Fibroblast of lung (primary cell): ENCODE results near the gene DNAJC13. TPM values are rescaled to one million over a fixed set of nuclear protein-coding genes. Genes with fewer than 3 reads are reported as not detected.

ENCODE experiments used
- DNase-seq, 2 donors: peaks; one replicate each; pipeline versions ENCODE4 v3.0.0 to v3.0.0-alpha.2; 2010; ENCODE audit warnings: low read depth in 2 of 2
- H2AFZ ChIP-seq: 2 replicates; pipeline ENCODE4 v1.5.1; 2012; ENCODE audit warnings: low read length, control low read depth, inconsistent platforms
- H3K27ac ChIP-seq: 2 replicates; pipeline ENCODE4 v1.5.1; 2011; ENCODE audit warnings: low read length, control low read depth; ENCODE audit not compliant: insufficient read depth
- H3K27me3 ChIP-seq: 2 replicates; pipeline ENCODE4 v1.5.1; 2011; ENCODE audit warnings: mild to moderate bottlenecking, low read length; ENCODE audit not compliant: control insufficient read depth, insufficient read depth
- H3K36me3 ChIP-seq: 2 replicates; pipeline ENCODE4 v1.5.1; 2011; ENCODE audit warnings: low read length; ENCODE audit not compliant: control insufficient read depth, insufficient read depth
- H3K4me1 ChIP-seq: 2 replicates; pipeline ENCODE4 v1.5.1; 2011; ENCODE audit warnings: low read length; ENCODE audit not compliant: control insufficient read depth, insufficient read depth; ENCODE audit errors: extremely low read depth
- H3K4me2 ChIP-seq: 2 replicates; pipeline ENCODE4 v1.5.1; 2011; ENCODE audit warnings: low read length, control low read depth; ENCODE audit not compliant: insufficient read depth; ENCODE audit errors: extremely low read depth
- H3K4me3 ChIP-seq, 4 experiments: fragments of 200-600 bp in 1 of 4; sonication (generic) in 1 of 4; replicated peaks in 1 of 4; 2 replicates each; pipeline ENCODE4 v1.5.1; 2011 to 2016; ENCODE audit warnings: low read length in 4 of 4, low read depth in 3 of 4, mild to moderate bottlenecking in 3 of 4, control low read depth in 2 of 4, inconsistent platforms in 1 of 4, mixed read lengths in 1 of 4; ENCODE audit not compliant: insufficient read depth in 1 of 4; ENCODE audit errors: control extremely low read depth in 1 of 4
- H3K79me2 ChIP-seq: 2 replicates; pipeline ENCODE4 v1.5.1; 2012; ENCODE audit warnings: mild to moderate bottlenecking, low read length, inconsistent platforms; ENCODE audit not compliant: control insufficient read depth, insufficient read depth
- H3K9ac ChIP-seq: 2 replicates; pipeline ENCODE4 v1.5.1; 2011; ENCODE audit warnings: mild to moderate bottlenecking, low read length, control low read depth; ENCODE audit not compliant: insufficient read depth
- H3K9me3 ChIP-seq: 2 replicates; pipeline ENCODE4 v1.5.1; 2012; ENCODE audit warnings: low read depth, low read length; ENCODE audit not compliant: control insufficient read depth, insufficient read depth
- H4K20me1 ChIP-seq: 2 replicates; pipeline ENCODE4 v1.5.1; 2011; ENCODE audit warnings: low read length; ENCODE audit not compliant: control insufficient read depth, insufficient read depth; ENCODE audit errors: extremely low read depth
- EZH2 ChIP-seq: IDR thresholded peaks from 2 replicates; pipeline ENCODE4 v1.5.1; 2012; ENCODE audit warnings: low read length, control low read depth, mild to moderate bottlenecking; ENCODE audit errors: missing control alignments
- polyA plus RNA-seq, 2 donors: library from polyadenylated mRNA; depleted of rRNA in 1 of 2; stranded (reverse) in 1 of 2; unstranded in 1 of 2; fragments of >200 nt; gene quantifications; 2 replicates each; pipeline ENCODE4 v1.2.1, GENCODE V29; 2011 to 2012; ENCODE audit warnings: missing spikeins in 1 of 2
- total RNA-seq: library from RNA; depleted of rRNA; stranded (reverse); fragments of >200 nt; gene quantifications from 2 replicates; pipeline ENCODE4 v1.2.1, GENCODE V29; 2014
- TF ChIP-seq, protein P1 (sequence below), 2 donors: IDR thresholded peaks in 1 of 2; conservative IDR thresholded peaks in 1 of 2; 1 replicate in 1 of 2; 2 replicates in 1 of 2; pipeline ENCODE4 v1.5.1; 2011 to 2012; ENCODE audit warnings: low read length in 2 of 2, control low read depth in 1 of 2, inconsistent platforms in 1 of 2, low read depth in 1 of 2, mild to moderate bottlenecking in 1 of 2

Gene DNAJC13
- total and polyA plus RNA-seq, 2 donors (not counting 1 experiment from before 2014, with no cell fraction given): 56.3 to 89.0 TPM

DNA sequence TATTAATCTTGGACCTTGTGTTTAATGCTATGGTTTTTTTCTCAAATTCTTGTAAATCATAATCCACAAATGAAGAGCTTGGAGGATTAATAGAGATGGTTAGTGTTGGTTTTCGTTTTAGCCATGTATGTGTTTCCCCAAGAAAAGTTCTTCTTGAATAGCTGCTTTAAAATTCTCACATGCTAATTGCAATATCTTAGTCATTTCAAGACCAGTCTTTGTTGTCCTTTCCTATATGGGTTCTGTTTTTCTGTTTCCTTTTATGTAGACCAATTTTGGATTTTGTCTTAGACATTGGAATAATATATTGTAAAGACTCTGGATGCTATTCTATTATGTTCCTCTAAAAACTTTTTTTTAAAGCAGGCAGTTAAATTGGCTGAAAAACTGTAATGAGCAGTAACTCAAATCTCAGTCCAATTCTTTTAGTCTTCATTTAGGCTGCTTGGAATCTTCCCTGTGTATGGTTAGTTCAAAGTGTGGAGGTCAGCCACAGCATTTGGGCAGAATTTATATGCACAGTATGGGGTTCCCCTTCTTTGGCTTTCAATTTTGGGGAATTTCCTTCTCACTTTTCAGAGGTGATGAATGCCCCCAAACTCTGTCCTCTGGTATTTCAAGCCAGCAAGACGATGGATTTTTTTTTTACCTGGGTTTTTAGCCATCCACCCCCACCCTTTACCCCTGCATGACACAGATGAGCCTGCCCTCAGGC lies 39.1 kb upstream of the DNAJC13 start:
- no peak for DNase-seq

DNA sequence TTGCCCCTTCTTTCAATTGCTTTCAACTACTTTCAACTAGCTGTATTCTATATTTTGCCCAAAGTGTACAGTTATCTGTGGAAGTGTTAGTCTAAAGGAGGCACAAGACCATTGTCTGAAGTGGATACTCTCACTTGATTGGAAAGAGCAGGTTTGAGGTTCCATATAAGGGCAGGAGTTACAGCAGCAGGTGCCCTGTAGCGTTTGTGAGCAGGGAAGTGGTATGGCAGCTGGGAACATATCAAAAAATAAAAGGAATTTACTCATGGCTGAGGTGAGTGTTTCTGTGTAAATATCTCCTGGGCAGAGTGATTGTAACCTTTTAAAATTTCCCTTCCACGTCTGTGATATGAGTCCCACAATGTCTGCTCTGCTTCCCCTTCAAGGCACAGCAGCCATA lies 38.5 kb upstream of the DNAJC13 start:
- Histone ChIP-seq H2AFZ (no peak overlapping the region), H3K9me3 (no peaks in the 10 kb centered on the region), H3K4me1 (no peaks in the 10 kb centered on the region), H4K20me1 (no peaks in the 10 kb centered on the region), H3K27me3 (no peaks in the 10 kb centered on the region), H3K27ac (no peak overlapping the region), H3K36me3 (no peaks in the 10 kb centered on the region), H3K79me2 (no peaks in the 10 kb centered on the region), H3K4me2 (no peak overlapping the region), H3K9ac (no peak overlapping the region), H3K4me3 (no peak overlapping the region)
- TF ChIP-seq, protein P1, sequence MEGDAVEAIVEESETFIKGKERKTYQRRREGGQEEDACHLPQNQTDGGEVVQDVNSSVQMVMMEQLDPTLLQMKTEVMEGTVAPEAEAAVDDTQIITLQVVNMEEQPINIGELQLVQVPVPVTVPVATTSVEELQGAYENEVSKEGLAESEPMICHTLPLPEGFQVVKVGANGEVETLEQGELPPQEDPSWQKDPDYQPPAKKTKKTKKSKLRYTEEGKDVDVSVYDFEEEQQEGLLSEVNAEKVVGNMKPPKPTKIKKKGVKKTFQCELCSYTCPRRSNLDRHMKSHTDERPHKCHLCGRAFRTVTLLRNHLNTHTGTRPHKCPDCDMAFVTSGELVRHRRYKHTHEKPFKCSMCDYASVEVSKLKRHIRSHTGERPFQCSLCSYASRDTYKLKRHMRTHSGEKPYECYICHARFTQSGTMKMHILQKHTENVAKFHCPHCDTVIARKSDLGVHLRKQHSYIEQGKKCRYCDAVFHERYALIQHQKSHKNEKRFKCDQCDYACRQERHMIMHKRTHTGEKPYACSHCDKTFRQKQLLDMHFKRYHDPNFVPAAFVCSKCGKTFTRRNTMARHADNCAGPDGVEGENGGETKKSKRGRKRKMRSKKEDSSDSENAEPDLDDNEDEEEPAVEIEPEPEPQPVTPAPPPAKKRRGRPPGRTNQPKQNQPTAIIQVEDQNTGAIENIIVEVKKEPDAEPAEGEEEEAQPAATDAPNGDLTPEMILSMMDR (conservative IDR thresholded peaks at IDR 0.05 in 1 of 2, IDR thresholded peaks at IDR 0.05 in 1 of 2; ENCODE audit: low read depth in 1 of 2, low read length in 2 of 2): no peak
- no peak for TF ChIP-seq EZH2
- no peak for DNase-seq

More for the DNA sequence above, 39.1 kb upstream of the DNAJC13 start:
- Histone ChIP-seq H3K4me2 (no peak overlapping the region), H3K9ac (no peak overlapping the region), H4K20me1 (no peaks in the 10 kb centered on the region), H3K4me3 (no peak overlapping the region), H3K9me3 (no peaks in the 10 kb centered on the region), H3K4me1 (no peaks in the 10 kb centered on the region), H3K79me2 (no peaks in the 10 kb centered on the region), H2AFZ (no peak overlapping the region), H3K27ac (no peak overlapping the region), H3K27me3 (no peaks in the 10 kb centered on the region), H3K36me3 (no peaks in the 10 kb centered on the region)
- TF ChIP-seq, protein P1 (conservative IDR thresholded peaks at IDR 0.05 in 1 of 2, IDR thresholded peaks at IDR 0.05 in 1 of 2; ENCODE audit: low read depth in 1 of 2, low read length in 2 of 2): no peak
- no peak for TF ChIP-seq EZH2

DNA sequence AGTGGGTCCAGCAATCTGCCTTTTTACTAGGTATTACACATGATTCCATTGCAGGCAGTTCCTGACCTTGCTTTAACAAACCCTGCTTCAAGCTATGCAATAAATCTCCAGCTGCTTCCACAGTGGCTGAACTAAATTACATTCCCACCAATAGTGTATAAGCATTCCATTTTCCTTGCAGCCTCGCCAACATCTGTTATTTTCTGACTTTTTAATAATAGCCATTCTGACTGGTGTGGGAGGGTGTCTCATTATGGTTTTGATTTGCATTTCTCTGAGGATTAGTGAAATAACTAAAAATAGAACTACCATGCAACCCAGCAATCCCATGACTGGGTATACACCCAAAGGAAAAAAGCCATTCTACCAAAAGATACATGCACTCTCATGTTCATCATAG lies 36.4 kb upstream of the DNAJC13 start:
- no peak overlapping the region for H3K4me3 ChIP-seq
- no peak overlapping the region for H3K4me2 ChIP-seq
- no peaks in the 10 kb centered on the region for H3K36me3 ChIP-seq
- no peaks in the 10 kb centered on the region for H3K9me3 ChIP-seq
- no peak overlapping the region for H3K9ac ChIP-seq
- H3K27ac ChIP-seq: no peak overlapping the region
- no peaks in the 10 kb centered on the region for H4K20me1 ChIP-seq
- peak; percentile 3 to 29 for DNase-seq
- no peak overlapping the region for H2AFZ ChIP-seq
- no peak for TF ChIP-seq EZH2
- TF ChIP-seq, protein P1 (conservative IDR thresholded peaks at IDR 0.05 in 1 of 2, IDR thresholded peaks at IDR 0.05 in 1 of 2; ENCODE audit: low read depth in 1 of 2, low read length in 2 of 2): no peak
- H3K27me3 ChIP-seq: no peaks in the 10 kb centered on the region
- H3K79me2 ChIP-seq: no peaks in the 10 kb centered on the region
- H3K4me1 ChIP-seq: no peaks in the 10 kb centered on the region
